T-helper 1 cell (primary cell): ENCODE data around the gene RELCH.

Experiments
- DNase-seq, 5 donors: peaks; one replicate each; pipeline ENCODE4 v3.0.0-alpha.2; 2012 to 2020

The RELCH gene

DNA sequence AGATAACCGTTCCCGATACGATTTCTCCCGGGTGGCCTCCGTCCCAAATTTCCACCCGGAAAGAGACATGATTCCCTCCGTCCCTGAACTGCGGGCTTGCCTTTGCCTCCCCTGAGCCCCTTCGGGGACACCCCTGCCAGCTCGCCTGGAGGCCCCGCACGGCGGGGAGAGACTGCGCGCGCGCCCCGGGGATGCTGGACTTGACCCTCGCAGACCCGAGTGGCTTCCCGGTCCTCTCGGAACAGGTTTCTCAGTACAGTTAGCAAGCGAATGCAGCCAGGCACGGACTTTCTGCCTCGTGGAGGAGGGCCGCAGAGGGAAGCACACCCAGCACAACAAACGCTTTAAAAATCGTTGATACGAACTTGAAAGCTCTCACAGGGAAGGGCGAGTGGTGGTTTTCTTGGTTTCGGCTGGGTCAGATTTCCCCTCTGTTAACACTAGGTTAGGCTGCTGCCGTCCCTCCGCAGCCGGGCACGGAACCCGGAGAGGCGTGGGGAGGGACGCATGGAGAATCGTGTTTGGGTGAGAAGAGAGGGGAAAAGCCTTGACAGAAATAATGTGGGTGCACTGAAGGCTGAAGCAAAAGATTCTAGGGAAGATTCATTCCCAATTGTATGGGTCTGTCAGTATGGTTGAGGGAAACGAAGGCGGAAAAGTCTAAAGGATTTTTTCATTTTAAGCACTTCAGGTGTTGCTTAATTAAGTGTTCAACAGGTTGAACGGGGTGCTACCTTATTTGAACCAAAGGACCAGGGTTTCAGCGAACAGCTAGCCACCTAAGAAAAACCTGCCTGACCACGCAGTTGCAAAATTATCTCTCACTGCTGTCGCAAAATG is 139.0 kb downstream of the RELCH start:
- DNase-seq, result peak in 1 of 5 donors; percentile 43

DNA sequence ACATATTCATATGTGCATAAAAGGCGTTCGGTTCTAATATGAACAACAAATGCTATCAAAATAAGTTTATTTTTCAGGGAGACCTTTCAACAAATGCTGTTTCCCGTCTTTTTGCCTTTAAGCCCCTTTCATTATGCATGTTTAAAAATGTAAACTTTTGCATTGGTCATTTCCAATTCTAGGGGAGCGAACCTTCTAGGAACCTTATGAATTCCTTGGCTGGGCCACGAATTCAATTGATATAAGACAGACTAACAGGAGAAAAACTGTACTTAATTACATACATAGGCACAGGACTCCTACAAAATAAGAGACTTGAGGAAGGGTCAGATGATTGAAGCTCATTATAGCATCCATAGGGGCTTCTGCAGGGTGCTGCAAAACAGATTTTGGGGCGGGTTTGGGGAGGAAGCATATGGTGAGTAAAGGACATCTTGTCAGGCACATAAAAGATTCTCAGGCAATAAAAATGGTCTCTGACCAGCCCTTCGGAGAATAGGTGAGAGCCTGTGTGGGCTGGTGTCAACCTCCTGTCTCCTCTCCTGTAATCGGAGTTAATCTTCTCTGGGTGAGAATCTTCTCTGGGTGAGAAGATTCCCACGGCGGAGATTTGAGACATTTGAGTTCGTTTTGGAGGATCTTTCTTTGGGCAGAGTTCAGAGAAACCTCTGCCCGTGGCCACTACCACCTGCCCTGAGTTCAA is 139.7 kb downstream of the RELCH start:
- no peak for DNase-seq

DNA sequence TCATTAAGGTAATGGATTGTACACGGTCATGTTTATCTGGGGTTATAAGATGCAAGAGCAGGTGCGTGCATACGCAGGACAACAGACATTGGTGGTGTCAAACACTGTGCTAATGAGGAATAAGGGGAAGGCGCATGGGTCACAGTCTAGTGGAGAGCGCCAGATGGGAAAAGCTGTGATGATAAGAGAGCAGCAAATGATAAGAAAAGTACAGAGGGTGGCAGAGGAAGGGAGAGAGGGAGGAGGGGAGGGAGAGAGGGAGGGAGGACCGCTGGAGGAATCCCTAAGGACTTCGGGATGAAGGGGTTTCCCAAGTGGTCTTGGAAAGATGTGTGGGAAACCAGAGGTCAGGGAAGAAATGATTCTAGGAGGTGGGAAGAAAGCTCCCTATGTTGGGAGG is 140.9 kb downstream of the RELCH start:
- no peak for DNase-seq

DNA sequence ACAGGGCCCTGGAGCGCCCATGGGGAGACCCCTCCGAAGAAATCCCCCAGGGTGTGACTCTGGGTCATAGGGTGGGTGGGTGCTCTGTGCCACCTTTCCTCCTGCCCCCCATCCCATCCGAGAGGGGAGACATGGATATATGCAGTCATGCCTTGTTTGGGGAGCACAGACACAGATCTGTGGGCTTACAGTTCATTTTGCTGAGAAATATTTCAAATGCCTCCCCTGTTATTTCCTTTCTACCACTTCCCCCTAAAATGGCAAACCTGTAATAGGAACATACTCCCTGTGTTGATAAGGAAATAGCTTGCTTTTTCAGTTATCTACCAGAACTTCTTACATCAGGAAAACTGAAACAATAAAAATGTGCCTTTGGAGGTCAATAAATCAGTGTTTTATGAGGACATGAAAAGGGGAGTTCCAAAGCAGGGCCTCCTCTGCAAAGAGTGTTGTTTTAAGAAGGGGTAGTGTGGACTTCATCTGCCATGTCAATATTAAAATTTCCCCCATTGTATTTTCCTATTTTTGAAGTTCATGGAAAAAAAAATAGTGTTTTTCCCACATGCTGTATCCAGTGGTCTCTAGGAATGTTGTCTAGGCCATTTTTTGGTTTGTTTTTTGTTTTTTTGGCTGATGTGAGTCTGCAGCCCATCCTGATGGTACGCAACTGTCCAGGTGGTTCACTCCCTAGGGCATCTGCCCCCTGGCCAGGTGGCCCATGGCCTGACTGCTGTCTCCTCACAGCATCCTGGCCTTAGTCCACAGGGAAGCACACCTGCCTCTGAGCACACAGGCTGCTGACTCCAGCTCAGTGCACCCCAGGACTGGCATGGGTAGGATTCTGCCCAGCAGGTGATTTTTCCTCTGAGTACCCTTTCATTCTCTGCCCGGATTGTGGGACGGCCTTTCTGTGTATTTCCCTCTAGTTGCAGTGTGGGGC is 141.8 kb downstream of the RELCH start:
- DNase-seq, result no peak

DNA sequence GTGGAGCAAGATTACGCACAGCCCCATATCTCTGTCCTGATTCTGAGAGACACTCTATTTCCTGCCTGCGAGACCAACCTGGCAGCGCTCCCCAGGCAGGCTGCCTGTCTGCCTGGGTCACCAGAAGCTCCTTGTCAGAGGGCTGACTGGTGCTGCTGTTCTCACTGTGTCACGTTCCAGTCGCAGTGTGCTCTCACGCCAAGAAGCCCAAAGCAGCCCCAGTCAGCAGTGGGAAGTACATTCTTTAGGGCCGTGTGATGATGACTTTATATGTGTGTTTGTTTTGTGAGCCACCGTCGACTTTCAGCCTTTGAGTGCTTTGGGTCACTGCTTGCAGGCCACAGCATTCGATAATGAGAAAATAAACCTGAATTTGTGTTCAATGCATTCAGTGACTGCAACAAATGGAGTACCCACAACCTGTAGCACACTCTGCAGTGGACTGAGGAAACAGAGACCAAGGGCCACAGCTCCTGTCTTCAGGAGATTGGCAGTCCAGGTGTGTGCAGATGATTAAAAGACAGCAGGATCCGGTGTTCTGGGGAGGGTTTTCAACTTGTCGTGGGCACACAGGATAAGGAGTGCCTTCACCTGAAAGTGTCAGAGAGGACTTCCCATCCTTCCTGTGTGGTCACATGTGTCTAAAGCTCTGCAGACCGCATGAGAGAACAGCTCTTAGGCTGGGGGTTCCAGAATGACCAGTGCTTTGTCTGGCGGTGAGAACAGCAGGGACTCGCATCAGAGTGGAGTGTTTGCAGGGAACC is 142.8 kb downstream of the RELCH start:
- peak in 1 of 5 donors; percentile 79 for DNase-seq

DNA sequence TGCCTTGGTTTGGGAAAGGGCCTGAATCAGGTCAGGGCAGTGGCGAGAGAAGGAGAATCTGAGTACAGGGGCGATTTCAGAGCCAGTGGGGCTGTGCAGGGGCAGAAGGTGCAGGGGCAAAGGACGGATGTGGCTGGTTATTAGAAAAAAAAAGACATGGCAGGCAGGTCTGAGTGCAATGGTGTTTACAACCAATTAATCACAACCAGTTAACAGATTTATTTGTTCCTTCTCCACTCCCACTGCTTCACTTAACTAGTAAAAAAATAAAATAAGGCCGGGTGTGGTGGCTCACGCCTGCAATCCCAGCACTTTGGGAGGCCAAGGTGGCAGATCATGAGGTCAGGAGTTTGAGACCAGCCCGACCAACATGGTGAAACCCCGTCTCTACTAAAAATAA is 143.6 kb downstream of the RELCH start:
- DNase-seq, result no peak

DNA sequence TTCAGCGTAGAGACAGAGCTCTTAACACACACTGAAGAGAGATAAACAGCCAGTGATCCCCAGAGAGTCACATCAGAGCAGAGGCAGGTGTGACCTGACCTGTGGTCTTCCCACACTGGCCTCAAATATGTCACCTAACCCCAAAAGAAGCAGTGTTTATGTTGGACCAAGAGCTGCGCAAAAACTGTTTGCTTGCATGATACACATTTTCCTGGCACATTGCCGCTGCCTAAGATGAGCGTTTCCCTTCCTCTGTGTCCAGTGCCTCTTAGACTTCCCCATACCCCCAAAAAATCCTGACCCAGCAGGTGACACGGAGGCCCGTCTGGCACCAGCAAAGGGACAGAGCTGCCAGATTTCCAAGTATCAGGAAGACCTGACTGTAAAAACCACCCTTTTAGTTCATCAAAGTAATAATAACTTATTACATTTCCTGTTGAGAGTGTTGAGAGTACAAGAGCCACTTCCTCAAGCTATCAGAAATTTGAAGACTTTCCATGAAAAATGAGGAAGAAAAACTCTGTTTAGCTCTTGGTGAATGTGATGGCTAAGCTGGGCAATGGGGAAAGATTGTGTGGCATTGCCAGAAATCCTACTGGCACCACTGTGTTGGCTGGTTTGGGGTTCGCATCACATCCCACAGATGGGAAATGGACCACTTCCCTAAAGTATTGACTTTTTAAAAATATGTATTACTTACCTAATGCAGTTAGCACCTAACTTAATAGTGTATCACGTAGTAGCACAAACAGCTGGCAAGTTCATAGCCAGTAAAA is 144.7 kb downstream of the RELCH start:
- no peak for DNase-seq

DNA sequence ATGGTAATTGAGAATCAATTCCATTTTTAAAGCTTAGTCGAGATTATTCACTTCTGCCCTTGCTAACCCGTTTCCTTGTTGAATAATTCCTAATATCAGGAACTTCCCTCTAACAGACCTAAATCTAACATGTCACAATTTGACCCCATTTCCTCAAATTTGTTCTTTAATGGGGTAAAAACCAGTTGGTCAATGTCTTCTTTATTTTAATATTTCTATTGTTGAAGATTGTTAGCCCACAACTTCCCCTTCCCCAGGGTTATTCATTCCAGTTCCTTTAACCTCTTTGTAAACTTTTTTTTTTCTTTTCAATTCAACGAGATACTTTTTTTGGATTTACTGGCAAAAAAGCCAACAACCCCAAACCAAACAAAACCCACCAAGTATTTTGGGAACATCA is 145.4 kb downstream of the RELCH start:
- no peak for DNase-seq

DNA sequence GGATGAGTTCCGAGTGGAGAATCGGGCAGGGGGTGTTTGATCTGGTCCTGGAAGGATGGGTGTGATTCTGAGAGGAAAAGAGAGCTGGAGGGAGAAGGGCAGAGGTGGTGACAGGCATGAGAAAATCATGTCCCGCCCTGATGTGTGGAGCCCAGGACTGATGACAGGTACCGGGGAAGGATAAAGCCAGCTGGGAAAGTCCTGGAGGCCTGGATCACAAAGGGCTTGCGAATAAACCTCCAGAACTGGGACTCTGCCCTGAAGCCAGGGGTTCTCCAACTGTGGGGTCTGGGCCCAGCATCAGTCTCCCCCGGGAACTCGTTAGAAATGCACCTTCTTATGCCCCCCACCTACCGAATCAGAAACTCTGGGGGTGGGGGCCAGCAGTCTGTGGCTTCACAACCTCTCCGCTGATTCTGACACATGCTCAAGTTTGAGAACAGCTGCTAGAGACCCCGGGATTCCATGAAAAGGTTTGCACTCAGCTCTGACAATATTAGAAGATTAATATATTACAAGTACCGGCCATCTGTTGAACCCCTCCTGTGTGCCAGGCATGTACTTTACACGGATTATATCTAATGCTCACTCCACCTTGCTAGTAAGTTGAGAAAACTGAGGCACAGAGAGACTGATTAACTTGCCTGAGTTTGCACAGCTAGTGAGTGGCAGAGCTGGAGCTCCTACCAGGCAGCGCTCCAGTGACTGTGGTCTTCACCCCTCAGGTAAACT is 146.1 kb downstream of the RELCH start:
- no peak for DNase-seq

DNA sequence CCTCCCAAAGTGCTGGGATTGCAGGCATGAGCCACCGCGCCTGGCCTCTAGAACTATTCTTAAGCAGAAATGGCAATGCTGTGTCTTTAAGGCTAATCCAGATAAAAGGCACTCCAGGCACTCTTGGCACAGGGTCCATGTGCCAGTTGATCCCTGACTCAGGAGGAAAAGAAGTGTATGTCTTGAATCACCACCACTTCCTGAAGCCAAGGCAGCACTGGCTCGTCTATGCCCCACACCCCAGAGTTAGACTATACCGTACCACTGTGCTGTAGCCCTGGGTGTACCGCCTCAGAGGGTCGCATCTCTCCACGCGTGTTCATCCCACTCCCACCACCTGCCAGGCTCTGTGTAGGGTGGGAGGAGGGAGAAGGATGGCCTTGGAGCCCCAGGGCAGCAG is 147.1 kb downstream of the RELCH start:
- no peak for DNase-seq

DNA sequence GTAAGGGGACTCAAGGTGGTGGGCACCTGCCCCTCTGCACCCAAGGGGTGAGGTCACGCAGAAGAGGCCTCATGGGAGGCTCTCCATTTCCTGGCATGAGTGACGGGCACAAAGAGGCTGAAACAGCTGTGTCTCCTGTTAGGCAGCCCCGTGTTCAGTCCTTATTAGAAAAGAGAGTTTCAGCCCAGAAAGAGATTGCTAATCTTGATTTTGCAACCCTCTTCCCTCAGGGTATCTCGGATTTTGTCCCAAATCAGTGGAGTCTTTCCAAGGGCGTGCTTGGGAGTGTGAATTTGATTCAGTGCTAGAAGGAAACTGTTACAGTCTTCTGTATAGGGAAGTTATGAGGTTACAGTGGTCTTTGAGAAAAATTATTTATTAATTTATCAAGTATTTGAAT is 148.4 kb downstream of the RELCH start:
- DNase-seq, result no peak

DNA sequence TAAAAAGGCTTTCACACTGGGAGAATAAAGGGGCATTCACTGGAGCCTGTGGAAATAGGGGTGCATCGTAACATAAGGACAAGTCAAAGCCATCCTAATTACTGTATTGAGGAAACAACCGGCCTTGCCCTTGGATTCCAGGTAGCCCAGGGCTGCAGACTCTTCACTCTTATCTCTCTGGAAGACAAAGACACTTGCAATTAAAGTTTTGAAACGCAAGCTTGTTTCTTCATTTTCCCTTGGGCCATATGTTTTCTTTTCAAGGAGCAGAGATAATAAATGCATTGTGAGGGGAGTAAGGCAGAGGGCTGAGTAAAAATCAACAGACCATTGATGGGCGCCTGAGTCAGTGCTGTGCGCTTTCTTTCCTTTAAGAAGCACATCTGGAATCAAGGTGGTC is 149.6 kb downstream of the RELCH start:
- no peak for DNase-seq

DNA sequence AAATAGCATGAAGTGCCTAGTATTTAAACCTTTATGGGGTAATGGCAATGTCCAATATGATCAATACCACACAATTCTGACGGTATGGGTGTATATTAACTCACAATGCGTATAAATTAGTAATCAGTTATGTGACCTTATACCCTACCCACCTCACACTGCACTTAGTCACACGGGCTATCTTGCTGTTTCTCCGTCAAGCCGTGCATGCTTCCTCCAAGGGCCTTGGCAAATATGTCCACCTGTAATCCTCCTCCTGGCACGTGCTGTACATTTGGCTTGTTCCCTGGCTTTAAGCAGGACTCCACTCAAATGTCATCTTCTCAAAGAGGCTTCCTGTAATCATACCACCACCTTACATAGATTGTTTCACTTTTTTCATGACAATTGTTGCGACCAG is 150.3 kb downstream of the RELCH start:
- DNase-seq, result no peak

DNA sequence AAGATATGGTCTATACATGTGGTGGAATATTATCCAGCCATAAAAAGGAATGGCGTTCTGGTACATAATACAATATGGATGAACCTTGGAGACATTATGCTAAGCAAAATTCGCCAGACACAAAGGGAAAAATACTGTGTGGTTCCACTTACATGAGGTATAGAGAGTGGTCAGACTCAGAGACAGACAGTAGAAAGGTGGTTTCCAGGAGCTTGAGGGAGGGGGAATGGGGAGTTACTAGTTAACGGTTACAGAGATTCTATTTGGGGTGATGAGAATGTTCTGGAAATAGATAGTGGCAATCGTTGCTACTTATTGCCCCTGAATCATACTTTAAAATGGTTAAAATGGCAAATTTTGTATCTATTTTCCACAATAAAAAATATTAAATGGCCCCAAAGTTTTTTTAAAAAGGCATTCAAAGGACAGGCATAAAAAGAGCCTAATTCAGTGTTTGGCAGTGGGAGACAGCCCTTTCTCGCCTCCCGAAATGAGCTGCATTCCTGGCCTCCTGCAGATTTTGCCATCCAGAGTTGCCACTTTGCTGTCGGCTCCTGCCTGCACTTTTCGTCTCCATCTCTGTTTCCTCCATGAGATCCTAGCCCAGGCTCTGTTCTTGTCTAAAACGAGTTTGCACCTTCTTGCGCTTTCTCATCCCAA is 151.5 kb downstream of the RELCH start:
- no peak for DNase-seq

DNA sequence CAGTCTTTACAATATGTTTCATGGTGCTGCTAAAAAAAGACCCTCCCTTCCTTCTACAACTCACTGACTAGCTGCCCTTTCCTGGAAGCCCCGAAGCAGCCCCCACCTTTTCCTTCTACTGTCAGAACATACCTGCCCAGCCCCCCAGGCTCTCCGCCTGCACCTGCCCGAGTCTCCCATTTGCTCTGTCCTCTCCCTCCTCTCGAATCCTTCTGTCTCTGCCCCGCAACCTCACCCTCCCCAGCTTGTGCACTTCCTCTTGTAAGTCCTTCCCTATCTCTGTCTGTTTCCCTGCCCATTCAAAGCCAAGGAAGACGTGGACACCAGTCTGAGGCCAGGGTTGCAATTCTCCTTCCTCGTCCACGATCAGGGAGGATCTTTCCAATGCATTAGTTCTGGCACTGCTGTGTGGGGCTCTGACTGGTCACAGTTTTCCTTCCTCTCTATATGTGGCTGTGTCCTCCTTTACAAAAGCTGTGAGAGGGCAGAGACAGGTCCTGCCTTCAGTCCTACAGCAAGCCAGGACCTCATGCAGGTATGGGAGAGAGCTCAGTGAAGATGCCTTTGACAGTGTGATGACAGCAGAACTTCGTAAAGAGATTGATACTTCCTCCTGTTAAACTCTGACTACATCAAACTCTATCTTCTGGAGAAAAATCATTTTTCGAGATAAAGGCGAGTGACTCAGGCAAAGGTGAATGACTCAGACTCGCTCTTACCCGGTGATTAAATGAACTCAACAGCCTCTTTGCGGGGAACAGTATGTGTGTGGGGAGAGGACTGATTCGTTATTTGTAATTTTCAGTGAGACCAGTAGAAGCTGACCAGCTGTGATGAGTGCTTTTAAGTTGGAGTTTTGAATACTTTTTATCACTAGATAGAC is 152.3 kb downstream of the RELCH start:
- peak in 1 of 5 donors; percentile 71 for DNase-seq

DNA sequence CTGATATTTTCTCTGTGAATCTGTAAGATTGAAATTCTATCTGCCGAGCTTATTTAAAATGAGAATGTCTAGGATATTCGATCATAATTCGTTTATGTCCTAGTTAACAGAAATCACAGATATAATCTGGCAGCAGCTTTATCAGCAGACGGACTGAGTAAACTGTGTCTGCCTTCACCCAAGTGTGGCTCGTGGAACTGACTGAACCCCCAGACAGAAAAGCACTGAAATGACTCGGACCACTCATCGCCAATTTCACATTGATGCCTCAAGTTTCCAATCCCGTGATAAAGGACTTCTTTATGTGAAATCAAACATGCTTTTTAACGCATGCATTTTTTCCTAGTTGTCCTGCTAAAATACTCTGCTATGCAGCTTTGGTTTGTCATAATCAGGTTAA is 153.9 kb downstream of the RELCH start:
- no peak for DNase-seq

DNA sequence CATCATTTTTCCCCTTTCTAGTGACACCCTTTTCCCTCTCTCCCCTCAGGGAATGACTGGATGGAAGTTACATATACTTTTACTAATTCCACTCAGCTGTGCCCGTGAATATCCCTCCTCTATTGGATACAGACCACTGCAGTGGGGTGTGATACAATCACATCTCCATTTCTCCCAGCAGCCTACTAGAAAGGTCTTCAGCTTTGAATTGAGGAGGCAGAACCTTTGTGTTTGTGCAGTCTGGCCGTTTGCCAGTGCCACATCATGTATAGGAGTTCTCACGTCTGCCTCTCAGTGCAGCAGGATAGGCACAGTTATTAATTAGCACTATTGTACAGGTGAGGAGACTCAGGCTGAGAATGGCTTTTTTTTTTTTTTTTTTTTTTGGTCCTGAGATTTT is 154.4 kb downstream of the RELCH start:
- no peak for DNase-seq

DNA sequence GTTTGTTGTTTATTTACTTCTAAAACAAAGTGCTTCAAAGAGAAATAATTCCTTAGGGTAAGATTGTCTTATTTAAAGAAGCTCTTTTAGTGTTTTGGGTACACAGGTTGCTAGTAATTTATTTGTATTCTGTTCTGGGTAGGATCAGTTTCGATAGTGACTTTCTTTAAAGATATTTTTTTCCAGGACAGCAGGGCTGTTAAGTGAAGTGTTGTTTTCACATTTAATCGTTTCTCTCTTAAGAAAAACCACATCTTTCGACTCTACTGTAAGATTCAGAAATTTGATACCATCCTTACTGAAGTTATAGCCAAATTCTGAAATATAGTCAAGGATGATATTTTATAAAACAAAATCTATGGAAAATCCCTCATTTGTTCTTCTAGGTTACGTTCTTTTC is 155.8 kb downstream of the RELCH start:
- DNase-seq, result no peak

DNA sequence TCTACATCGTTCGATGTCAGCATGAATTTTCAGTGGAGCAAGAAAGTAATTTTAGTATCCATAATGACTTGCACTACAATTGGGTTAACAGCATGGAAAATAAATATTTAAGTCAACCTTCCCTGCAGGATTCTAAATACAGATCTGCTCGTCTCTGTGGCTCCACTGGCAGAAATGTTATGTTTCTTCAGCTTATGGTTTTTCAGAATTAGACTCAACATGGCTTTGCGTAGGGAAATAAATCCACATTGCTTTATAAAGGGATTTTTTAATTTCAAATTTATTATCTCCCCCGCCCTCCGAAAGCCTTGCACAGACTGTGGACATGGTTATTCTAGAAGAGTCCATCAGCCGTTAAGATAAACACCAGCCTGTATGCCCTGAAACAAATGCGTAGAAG is 156.3 kb downstream of the RELCH start:
- DNase-seq, result no peak
